Camera-type eye (tissue), 1 donor: ENCODE data around the gene ASIC2. TPM values are rescaled to one million over a fixed set of nuclear protein-coding genes. Genes with fewer than 3 reads are reported as not detected.

Experiments used
- total RNA-seq: library from RNA; depleted of rRNA; stranded (reverse); fragments of >200 nt; gene quantifications from one replicate; pipeline ENCODE4 v1.2.3, GENCODE V29; 2014

ASIC2 gene
- 11.5 TPM for total RNA-seq

DNA sequence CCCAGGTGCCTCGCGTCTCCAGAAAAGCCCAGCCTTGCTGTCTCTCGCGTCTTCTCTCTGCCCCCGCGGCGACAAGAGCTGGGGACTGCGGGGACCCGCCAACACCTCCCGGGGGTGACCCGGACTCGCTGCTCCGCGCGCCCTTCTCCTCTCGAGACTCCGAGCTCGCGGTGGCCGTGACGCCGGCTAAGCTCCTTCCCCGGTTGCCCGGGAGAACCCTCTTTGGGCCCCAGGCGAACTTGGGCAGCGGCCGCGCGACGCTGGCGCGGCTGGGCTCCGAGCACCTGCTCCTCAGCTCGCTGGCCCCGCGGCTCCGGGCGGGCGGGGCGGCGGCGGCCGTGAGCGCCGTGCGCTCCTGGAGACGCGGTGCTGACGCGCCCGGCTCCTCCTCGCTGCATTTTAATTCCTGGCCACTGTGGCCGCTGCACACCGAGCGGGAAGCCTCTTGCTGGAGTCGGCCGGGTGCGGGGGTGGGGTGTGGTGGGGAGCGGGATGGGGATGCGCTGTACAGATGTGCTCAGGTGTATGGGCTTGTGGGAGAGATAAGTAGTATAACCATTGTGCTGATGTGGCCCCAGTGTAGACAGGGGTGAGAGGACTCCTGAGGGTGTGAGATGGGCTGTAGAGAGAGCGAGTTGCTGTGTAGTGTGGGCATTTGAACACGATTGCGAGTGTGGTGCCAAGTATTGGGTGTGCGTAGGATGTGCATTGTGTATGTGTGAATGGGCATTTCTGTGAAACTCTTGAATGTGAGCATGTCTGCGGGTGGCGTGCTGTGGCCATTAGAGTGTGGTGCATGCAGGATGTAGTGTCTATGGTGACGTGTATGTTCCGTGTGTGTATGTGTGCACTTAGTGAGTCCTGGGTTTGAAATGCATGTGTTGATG is at the start of gene ASIC2:
Gene ASIC2 (minus strand): TSS at position 315 of the 887 bp plus-strand sequence.

